Nephron progenitor cell (in vitro differentiated cells): ENCODE results near the gene ATG9B.

ENCODE experiments used
- DNase-seq: peaks from one replicate; pipeline ENCODE4 v3.0.0; 2021
- H3K27ac Mint-ChIP-seq: 2 replicates; pipeline ENCODE4 v1.8.0; 2021; ENCODE audit warnings: mild to moderate bottlenecking, moderate library complexity, mixed read lengths
- H3K27me3 Mint-ChIP-seq: 2 replicates; pipeline ENCODE4 v1.8.0; 2021; ENCODE audit warnings: mild to moderate bottlenecking, low read depth, mixed read lengths; ENCODE audit not compliant: poor library complexity
- H3K36me3 Mint-ChIP-seq: 2 replicates; pipeline ENCODE4 v1.8.0; 2021; ENCODE audit warnings: low read depth, mixed read lengths
- H3K4me1 Mint-ChIP-seq: 2 replicates; pipeline ENCODE4 v1.8.0; 2021; ENCODE audit warnings: mixed read lengths
- H3K4me3 Mint-ChIP-seq: 2 replicates; pipeline ENCODE4 v1.8.0; 2021; ENCODE audit warnings: mild to moderate bottlenecking, moderate library complexity, mixed read lengths
- H3K9me3 Mint-ChIP-seq: 2 replicates; pipeline ENCODE4 v1.8.0; 2021; ENCODE audit warnings: mild to moderate bottlenecking, moderate library complexity, mixed read lengths
- TF ChIP-seq, protein P1 (sequence below): fragments of 200-600 bp; sonication (generic); IDR thresholded peaks from 2 replicates; pipeline ENCODE4 v1.5.0; 2021; ENCODE audit warnings: antibody characterized with exemption

ATG9B gene

GRCh38 chr7:151008511-151009323, 15.6 kb downstream of the ATG9B start:
- Mint-ChIP-seq H3K36me3 (no peaks in the 10 kb centered on the region), H3K27ac (no peak overlapping the region), H3K9me3 (no peaks in the 10 kb centered on the region), H3K27me3 (peaks cover 15% of the 10 kb centered on the region), H3K4me3 (peak overlapping the region; percentile 60), H3K4me1 (peaks cover 57% of the 10 kb centered on the region)
- DNase-seq, result peak; percentile 77
- TF ChIP-seq, protein P1, sequence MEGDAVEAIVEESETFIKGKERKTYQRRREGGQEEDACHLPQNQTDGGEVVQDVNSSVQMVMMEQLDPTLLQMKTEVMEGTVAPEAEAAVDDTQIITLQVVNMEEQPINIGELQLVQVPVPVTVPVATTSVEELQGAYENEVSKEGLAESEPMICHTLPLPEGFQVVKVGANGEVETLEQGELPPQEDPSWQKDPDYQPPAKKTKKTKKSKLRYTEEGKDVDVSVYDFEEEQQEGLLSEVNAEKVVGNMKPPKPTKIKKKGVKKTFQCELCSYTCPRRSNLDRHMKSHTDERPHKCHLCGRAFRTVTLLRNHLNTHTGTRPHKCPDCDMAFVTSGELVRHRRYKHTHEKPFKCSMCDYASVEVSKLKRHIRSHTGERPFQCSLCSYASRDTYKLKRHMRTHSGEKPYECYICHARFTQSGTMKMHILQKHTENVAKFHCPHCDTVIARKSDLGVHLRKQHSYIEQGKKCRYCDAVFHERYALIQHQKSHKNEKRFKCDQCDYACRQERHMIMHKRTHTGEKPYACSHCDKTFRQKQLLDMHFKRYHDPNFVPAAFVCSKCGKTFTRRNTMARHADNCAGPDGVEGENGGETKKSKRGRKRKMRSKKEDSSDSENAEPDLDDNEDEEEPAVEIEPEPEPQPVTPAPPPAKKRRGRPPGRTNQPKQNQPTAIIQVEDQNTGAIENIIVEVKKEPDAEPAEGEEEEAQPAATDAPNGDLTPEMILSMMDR, result peak; percentile 74

- Mint-ChIP-seq H3K4me1 (peaks cover 57% of the 10 kb centered on the region), H3K27ac (no peak overlapping the region), H3K27me3 (peaks cover 15% of the 10 kb centered on the region), H3K36me3 (no peaks in the 10 kb centered on the region), H3K4me3 (no peak overlapping the region), H3K9me3 (no peaks in the 10 kb centered on the region)
- TF ChIP-seq, protein P1, result no peak
- no peak for DNase-seq
These were observed 16.2 kb downstream of the ATG9B start for GRCh38 chr7:151008143-151008510.

- no peak for DNase-seq
- Mint-ChIP-seq H3K27me3 (peaks cover 15% of the 10 kb centered on the region), H3K4me3 (no peak overlapping the region)
These were observed 16.8 kb downstream of the ATG9B start for GRCh38 chr7:151007469-151007898.

GRCh38 chr7:151006590-151007300, 17.5 kb downstream of the ATG9B start:
- DNase-seq, result no peak
- H3K36me3 Mint-ChIP-seq, result no peaks in the 10 kb centered on the region
- no peaks in the 10 kb centered on the region for H3K9me3 Mint-ChIP-seq
- peaks cover 44% of the 10 kb centered on the region for H3K4me1 Mint-ChIP-seq
- H3K27me3 Mint-ChIP-seq, result peaks cover 10% of the 10 kb centered on the region
- no peak overlapping the region for H3K4me3 Mint-ChIP-seq
- TF ChIP-seq, protein P1, result no peak
- no peak overlapping the region for H3K27ac Mint-ChIP-seq

More at GRCh38 chr7:151007469-151007898, 16.8 kb downstream of the ATG9B start:
- no peaks in the 10 kb centered on the region for H3K9me3 Mint-ChIP-seq
- H3K27ac Mint-ChIP-seq, result peak overlapping the region; percentile 87
- TF ChIP-seq, protein P1, result no peak
- no peaks in the 10 kb centered on the region for H3K36me3 Mint-ChIP-seq
- peaks cover 51% of the 10 kb centered on the region for H3K4me1 Mint-ChIP-seq

- no peak overlapping the region for H3K27ac Mint-ChIP-seq
- no peak overlapping the region for H3K4me3 Mint-ChIP-seq
- H3K9me3 Mint-ChIP-seq, result no peaks in the 10 kb centered on the region
- H3K27me3 Mint-ChIP-seq, result peaks cover 9% of the 10 kb centered on the region
- TF ChIP-seq, protein P1, result no peak
- H3K36me3 Mint-ChIP-seq, result no peaks in the 10 kb centered on the region
- peaks cover 37% of the 10 kb centered on the region for H3K4me1 Mint-ChIP-seq
- DNase-seq, result no peak
These were observed 18.7 kb downstream of the ATG9B start for GRCh38 chr7:151005566-151005965.
